HG02840 (cell line): ENCODE measurements around the gene EMILIN3.

ENCODE experiments used
- ATAC-seq: cut with Tn5 transposase; IDR thresholded peaks from one replicate; pipeline ENCODE4 v1.9.1; 2021; ENCODE audit warnings: mild to moderate bottlenecking, moderate library complexity, moderate number of reproducible peaks; ENCODE audit not compliant: unreplicated experiment, low FRiP score

Gene EMILIN3, protein sequence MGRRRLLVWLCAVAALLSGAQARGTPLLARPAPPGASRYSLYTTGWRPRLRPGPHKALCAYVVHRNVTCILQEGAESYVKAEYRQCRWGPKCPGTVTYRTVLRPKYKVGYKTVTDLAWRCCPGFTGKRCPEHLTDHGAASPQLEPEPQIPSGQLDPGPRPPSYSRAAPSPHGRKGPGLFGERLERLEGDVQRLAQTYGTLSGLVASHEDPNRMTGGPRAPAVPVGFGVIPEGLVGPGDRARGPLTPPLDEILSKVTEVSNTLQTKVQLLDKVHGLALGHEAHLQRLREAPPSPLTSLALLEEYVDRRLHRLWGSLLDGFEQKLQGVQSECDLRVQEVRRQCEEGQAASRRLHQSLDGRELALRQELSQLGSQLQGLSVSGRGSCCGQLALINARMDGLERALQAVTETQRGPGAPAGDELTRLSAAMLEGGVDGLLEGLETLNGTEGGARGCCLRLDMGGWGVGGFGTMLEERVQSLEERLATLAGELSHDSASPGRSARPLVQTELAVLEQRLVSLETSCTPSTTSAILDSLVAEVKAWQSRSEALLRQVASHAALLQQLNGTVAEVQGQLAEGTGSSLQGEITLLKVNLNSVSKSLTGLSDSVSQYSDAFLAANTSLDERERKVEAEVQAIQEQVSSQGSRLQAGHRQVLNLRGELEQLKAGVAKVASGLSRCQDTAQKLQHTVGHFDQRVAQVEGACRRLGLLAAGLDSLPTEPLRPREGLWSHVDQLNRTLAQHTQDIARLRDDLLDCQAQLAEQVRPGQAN

DNA sequence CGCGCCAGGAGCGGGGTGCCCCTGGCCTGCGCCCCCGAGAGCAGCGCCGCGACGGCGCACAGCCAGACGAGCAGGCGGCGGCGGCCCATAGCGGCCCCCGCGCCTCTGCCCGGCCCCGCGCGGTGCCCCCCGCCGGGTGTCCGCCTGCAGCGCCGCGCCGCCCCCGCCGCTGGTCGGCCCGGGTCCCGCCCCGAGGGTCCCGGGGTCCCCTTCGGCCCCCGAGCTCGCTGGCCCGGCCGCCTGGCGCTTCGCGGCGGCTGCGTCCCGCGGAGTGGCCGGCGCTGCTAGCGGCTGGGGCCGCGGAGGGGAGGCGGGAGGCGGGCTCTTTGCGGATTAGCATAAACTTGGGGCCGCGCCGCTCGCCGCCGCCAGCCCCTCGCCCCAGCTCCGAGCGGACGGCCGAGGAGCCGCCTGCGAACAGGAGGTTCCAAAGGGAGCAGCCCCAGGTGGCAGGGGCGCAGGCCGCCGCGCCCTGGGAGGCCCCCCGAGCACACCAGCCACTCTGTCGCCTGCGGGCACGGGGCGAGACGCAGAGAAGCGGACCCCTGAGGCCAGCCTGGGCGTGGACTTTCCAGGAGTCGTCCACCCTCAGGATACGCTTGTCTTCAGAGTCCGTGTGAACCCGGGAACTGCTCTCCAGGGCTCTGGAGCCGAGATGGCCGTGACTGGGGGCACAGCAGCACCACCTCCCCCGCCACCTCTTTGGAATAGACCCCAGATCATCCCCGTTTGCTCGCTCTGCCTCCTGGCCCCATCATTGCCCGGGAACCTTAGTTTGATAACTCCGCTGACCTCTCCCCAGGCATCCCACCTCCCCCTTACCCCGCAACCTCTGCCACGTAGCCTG, at the start of gene EMILIN3:
Gene EMILIN3 (minus strand): TSS at position 273 of the 847 bp plus-strand sequence. CDS start 184 bp downstream, at position 89.
- ATAC-seq = no peak

DNA sequence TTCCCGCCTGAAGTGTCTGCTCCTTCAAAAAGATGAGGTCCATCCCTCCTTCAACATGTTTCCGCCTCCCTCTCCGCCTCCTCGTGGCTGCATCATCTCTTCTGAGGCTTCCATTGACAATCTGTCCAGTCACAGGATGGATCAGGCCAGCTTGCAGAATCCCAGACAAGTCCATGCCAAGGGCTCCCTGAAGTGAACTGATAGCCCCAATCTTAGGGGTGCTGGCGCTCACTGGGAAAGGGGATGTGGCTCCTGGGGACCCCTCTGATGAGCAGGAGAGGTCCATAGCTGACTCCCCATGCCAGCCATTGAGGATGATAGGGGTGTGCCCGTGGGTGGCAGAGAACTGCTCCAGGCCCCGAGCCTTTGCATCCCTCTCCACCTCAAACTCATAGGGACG, 48.6 kb upstream of the EMILIN3 start:
- no peak for ATAC-seq

DNA sequence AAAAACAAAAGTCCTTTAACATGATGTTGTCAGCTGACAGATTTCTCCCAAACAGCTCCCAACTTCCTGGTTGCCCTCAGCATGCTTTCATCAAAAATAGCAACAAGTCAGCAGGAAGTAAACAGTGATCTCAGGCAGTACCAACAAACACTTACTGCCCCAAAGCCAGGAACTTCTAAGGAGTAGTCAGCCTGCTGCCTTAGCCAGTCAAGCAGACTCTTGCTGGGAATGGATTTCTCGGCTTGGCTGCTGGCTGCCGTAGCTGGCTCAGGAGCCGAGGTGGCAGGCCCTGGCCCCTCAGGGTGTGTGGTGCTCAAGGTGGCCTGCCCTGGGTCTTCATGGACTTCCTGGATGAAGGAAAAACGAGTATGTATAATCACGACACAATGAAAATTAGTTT, 46.6 kb upstream of the EMILIN3 start:
- no peak for ATAC-seq

DNA sequence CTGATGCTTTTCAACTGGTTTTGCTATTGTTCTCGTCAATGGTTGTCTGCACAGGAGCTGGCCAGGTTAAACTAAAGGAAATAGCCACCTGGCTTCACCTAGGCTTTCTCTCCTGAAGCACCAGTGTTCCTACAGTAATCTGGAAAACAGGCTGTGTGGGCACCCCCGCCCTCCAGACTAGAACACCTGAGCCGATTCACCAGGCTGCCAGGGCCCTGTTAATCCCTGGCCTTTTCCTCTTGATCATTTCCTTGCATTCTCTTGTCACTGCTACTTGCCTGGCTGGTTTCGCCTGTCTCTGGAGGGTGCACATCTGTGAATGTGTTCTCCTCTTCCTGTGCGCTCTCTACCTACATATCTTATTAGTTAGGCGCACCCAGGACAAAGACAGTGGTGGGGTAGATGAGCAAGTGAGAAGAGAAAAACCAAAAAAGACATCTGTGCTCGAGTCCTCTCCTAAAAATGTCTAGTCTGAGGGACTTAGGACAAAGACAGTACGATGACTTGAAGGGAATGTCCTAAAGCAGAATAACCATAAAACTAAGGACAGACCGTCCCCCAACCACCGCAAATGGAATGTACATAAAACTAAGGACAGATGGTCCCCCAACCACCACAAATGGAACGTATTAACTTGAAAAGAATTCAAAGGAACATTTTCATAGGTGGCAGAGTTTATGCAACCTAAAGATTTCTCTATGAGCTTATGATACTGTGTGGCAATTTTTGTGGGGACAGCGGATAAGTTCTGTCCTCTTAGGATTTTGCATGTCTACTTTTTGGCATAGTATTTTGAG, 45.9 kb upstream of the EMILIN3 start:
- ATAC-seq = no peak

DNA sequence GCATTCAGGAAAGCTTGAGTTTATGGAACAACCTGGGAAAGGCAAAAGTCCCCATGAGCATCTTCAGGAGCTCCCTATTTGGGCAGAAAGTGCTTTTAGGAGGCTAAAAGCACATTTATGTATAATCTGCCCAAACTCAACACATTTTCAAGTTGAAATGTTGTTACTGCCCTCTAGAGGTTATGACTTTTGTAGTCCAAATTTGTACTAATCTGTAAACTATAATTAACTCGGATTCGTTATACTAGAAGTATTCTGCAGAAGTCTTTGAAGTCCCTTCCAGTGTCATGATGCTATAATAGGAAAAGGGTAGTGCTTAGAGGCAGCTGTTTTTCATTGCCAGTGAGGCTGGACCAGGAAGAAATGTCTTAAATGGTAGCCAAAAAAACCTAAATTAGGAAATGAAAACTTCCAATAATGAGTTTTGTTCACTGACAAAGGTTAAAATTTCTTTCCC, 44.8 kb upstream of the EMILIN3 start:
- ATAC-seq = no peak

DNA sequence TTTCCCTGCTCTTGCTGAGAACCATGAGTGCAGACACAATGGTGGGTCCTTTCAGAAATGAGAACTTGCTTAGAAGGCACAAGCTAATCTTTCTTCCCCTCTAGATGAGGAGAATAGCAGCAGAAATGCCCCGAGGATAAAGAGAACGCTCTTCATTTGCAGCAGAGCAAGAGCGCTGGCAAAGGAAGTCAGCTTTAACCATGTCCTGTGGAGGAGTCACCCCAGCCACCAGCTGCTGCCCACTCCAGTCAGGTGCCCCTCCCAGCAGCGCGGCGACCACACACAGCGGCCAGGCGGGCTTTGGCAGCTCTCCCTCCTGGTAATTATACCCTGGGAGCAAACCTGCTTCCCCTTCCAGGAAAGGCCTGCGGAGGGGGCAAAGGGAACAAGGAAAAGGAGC, 42.4 kb upstream of the EMILIN3 start:
- no peak for ATAC-seq

DNA sequence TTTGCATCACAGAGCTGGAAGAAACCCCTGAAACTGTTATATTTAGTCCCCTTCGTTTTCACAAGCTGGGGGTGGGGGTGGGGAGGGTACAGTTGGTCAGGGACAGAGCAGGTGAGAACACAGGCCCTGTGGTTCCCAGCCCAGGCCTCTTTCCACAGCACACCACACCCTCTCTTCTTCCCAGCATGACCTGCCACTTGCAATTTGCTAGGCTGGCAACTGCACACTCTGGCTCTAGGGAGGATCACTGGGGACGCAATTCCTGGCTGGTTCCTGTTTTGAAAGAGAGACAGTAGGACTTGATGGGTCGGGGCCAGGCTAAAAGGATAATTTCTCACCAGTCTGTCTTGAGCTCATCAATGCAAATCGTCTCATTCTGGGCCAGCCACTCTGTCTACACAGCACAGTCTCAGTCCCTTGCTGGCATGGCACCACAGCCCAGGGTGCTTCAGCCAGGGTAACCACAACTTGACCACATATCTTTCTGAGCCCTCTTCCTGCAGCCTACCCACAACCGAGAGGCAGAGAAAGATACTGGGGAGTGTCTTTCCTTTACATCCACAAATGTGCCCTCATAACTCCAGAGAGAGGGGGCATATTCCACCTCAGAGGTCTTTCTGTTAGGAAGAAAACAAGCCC, 41.7 kb upstream of the EMILIN3 start:
- no peak for ATAC-seq

DNA sequence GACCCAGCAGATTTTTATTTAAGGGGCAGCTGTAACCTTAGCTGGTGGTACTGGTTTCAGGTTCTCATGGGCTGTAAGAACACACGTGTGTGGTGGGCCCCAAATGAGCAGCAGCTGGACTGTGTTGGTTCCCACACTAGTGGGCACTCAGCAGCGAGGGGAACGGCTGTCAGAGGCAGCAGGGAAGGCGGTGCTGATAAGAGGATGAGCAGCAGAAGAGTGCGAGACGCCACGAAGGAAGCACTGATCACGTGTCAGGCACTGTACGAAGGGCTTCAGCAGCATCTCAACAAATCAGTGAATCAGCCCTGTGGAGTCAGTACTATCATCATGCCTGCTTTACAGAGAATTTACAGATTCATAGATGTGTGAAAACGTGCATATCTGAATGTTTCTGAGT, 41.0 kb upstream of the EMILIN3 start:
- ATAC-seq = no peak

DNA sequence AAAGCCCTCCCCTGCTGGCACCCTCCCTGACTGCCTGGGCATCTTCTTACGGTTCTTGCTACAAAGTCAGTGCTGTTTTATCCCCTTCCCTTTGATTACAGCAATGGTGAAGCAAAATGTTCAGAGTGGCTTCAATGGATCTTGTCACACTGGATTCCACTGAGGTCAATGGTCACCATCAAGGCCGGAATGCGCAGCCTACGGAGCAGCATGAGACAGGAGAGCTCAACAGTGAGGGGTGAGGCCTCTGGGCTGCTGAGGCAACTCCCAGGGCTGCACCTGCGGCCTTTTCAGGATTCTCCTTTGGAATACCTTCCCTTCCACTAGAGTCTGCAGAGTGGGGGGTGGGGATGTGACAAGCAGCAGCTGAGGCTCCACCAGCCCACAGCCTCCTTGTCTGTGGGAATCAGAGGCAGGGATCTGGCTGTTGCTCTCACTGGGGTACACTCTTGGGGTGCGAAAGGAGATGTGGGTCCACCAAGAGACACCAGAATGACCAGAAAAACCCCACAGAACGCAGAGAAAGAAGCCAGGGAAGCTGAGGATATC, 40.4 kb upstream of the EMILIN3 start:
- no peak for ATAC-seq

DNA sequence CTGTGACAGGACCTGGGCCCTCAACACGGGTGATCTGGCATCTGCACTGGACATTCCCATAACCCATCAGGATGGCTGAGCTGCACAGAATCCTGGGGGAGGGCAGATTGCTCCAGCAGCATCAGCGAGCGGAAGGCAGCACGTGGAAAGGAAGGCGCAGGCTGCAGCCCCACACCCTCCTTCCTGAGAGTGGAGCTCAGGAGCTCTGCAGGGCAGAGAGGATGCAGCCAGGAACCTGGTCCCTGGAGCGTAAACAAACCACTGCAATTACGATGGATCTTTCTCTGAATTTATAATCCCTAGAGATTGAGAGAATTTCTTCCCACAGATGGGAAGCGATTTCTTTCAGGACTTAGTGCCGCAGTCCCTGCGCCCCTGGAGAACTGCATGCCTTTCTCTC, 39.7 kb upstream of the EMILIN3 start:
- ATAC-seq = no peak

DNA sequence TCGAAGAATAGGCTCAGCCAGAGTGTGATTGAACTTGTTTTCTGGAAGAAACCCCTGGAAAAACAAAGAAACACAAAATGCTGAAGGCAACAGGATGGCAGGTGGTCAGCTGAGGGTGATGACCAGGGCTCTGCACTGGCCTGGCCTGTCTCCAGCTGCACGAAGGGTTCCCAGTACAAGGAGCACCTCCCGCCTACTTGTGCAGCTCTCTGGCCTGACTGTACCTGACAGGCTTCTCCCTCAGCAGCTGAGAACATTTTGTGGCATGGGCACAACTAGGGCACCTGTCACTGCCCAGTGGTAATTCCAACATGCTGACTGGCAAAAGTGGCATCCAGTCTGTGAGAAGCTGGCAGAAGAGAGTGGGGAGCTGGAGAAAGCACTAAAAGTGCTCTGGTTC, 38.8 kb upstream of the EMILIN3 start:
- ATAC-seq = no peak

DNA sequence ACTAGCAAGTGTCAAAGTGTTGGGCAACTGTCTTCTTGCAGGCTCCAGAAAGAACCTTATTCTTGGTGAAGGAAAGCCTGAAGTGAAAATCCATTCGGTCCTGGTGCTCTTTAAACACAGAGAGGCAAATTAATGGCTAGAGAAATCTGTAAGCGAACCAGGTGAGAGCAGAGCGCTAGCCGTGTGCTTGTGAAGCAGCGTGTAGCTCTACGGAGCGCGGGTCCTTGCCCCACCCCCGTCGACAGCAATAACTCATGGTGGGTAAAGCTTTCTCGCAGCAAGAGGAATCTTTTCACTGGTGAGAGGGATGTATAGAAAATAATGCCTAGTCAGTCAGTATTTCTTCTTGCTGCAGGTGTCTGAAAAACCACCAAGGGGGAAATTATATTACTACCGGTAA, 37.0 kb upstream of the EMILIN3 start:
- no peak for ATAC-seq

DNA sequence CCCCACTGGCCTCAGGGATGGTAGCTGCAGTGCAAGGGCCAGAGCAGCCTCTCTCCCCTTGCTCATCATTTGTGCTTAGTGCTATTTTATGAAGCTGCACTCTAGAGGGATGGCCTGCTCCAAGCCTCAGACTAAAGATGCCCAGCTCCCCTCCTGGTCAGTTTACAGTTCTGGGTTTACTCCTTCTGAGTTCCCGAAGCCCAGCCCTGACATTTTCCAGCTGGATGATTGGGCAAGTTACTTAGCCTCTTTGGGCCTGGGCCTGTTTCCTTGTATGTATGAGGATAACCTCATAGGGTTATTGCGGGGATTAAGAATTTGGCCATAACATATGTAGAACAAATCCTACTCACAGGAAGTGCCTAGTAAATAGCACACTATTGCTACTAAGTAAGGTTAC, 31.8 kb upstream of the EMILIN3 start:
- ATAC-seq = no peak

DNA sequence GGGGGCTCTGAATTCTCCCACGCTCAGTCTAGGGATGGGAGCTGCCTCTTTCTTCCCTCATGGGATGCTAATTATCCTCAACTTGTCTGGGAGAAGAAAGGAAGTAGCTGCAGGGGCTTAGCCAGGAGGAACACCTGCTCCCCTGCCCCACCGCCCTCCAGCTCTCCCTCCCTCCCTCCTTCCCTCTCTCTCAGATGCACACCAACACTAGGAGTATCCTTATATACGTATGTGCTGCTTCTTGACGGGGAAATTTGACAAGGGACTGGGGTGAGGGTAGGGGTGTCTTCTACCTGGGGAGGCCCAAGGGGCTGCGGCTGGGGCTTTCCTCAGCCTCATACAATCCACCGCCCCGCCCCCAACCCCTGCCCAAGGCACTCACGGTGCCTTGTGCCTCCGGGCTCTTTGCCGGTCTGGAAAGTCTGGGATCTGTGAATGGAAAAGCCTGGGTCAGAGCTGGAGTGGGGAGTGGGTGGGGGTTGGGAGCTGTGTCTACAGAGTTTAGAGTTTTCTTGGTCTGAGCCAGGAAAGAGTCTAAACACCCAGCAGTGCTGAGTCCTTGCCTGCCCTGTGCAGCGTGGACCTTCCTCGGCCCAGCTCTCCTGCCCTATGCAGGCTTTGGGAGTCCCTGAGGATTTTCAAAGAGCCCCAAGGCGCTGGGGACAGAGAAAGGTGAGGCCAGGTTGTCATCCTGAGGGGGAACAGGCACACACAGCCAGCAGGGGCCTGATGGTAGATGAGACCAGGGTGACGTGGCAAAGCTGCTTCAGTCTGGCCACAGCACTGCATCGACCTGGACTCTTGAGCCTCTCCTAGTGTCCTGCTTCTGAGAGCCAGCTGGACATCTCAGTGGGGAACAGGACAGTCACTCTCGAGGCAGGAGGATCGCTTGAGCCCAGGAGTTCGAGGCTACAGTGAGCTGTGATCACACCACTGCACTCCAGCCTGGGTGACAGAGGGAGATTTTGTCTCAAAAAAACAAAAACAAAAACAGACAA, 29.3 kb upstream of the EMILIN3 start:
- no peak for ATAC-seq

DNA sequence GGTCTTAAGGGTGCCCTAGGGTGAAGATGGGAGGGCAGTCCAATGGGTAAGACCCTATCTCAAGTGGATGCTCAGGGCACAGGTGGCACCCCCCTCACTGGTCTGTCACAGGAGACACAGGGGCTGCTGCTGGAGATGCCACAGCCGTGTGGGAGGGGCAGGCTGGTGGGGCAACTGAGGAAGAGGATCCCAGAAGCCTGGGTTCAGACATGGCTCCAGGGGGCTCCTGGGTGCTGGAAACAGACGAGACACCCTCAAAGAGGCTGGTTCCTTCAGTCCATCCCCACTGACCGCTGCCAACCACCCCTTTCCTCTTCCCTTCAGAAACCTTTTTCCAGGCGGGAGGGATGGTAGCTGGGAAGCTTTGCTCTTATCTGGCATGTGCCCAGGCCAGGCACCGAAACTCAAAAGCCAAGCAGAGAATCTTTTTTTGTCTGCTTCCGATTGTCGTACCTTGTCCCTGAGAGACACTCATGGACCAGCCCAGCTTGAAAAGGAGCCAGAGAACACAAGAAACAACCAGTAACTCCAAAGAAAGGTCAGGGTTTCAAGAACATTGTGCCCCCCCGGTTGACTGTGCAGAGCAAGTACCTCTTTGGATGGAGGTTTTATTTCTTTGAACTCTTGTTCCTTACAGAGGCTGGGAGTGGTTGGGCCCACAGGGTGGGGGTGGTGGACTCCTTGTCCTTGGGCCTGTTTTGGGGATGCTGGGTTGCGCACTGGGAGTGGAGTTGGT, 28.5 kb upstream of the EMILIN3 start:
- no peak for ATAC-seq

DNA sequence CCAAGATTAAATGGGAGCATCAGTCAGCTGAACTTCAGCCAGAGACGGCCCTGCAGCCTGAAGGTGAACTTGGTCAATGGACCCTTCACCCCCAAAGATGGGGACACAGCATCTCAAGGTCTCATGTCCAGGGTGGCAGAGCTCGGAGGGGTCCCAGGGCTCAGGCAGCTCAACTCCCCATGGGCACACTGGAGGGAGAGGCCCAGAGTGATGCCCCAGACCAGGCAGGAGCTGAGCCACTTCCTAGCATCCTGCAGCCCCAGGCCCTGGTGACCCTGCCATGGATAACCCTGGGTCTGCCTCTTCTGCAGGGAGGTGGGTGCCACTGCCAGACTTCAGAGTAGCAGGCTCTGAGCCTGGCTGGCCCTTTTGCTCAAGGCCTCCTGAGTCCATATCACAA, 27.5 kb upstream of the EMILIN3 start:
- ATAC-seq = no peak

DNA sequence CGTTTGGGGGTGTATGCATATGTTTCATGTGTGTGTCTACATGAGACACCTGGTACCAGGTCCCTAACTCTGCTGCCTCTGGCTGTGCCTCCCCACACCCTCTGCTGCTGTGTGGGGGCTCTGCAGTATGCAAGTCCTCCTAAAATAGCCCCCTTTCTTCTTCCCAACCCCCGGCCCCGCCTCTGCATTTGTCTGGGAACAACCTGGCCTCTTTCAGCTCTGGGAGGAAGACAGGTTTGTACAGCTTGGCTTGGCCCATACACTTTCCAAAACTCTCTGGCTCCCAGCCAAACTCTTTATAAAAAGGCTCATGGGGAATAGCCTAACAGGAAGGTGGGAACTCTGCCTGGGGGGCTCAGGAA, 27.1 kb upstream of the EMILIN3 start:
- ATAC-seq = no peak
